CD14-positive monocyte (primary cell): ENCODE data around the gene CCNY. TPM values are rescaled to one million over a fixed set of nuclear protein-coding genes. Genes with fewer than 3 reads are reported as not detected.

ENCODE experiments used
- DNase-seq, 3 donors: peaks; one replicate each; pipeline ENCODE4 v3.0.0-alpha.2; 2011 to 2022
- H2AFZ ChIP-seq: 2 replicates; pipeline ENCODE4 v1.6.0; 2012; ENCODE audit warnings: mild to moderate bottlenecking, low read depth, low read length, inconsistent platforms; ENCODE audit not compliant: insufficient read depth, poor library complexity, severe bottlenecking
- H3K27ac ChIP-seq, 2 donors: 1 replicate in 1 of 2; 2 replicates in 1 of 2; pipeline ENCODE4 v1.5.1; 2012 to 2013; ENCODE audit warnings: low read length in 2 of 2, control low read depth in 1 of 2, inconsistent platforms in 1 of 2, low read depth in 1 of 2, mild to moderate bottlenecking in 1 of 2
- H3K27me3 ChIP-seq, 2 donors: one replicate each; pipeline versions ENCODE4 v1.6.0 to v1.6.1; 2011 to 2013; ENCODE audit warnings: low read length in 2 of 2; ENCODE audit not compliant: control insufficient read depth in 2 of 2, insufficient read depth in 2 of 2
- H3K36me3 ChIP-seq, 2 donors: replicated peaks in 1 of 2; 1 replicate in 1 of 2; 2 replicates in 1 of 2; pipeline versions ENCODE4 v1.5.1 to v1.6.1; 2012 to 2013; ENCODE audit warnings: low read length in 2 of 2, control low read depth in 1 of 2, inconsistent platforms in 1 of 2, mild to moderate bottlenecking in 1 of 2; ENCODE audit not compliant: insufficient read depth in 2 of 2, control insufficient read depth in 1 of 2
- H3K4me1 ChIP-seq, 2 donors: 1 replicate in 1 of 2; 2 replicates in 1 of 2; pipeline versions ENCODE4 v1.5.1 to v1.6.1; 2012 to 2013; ENCODE audit warnings: low read length in 2 of 2, control low read depth in 1 of 2, inconsistent platforms in 1 of 2, mild to moderate bottlenecking in 1 of 2, moderate library complexity in 1 of 2; ENCODE audit not compliant: insufficient read depth in 2 of 2, control insufficient read depth in 1 of 2
- H3K4me2 ChIP-seq: replicated peaks from 2 replicates; pipeline ENCODE3; 2012; ENCODE audit warnings: low read length, moderate library complexity, mild to moderate bottlenecking; ENCODE audit not compliant: poor library complexity, severe bottlenecking; ENCODE audit errors: extremely low read depth
- H3K4me3 ChIP-seq, 3 experiments: fragments of 200-600 bp in 1 of 3; sonication (generic) in 1 of 3; replicated peaks in 1 of 3; 1 replicate in 2 of 3; 2 replicates in 1 of 3; pipeline ENCODE4 v1.5.1; 2011 to 2013; ENCODE audit warnings: low read length in 3 of 3, mild to moderate bottlenecking in 3 of 3, control low read depth in 2 of 3, low read depth in 2 of 3, inconsistent platforms in 1 of 3, moderate library complexity in 1 of 3
- H3K79me2 ChIP-seq: 2 replicates; pipeline ENCODE4 v1.6.0; 2012; ENCODE audit warnings: mild to moderate bottlenecking, control low read depth, inconsistent platforms, low read length, moderate library complexity; ENCODE audit not compliant: insufficient read depth
- H3K9ac ChIP-seq: 2 replicates; pipeline ENCODE4 v1.6.0; 2017; ENCODE audit warnings: low read length, mild to moderate bottlenecking; ENCODE audit not compliant: insufficient read depth, poor library complexity, severe bottlenecking
- H3K9me3 ChIP-seq, 2 donors: replicated peaks in 1 of 2; 1 replicate in 1 of 2; 2 replicates in 1 of 2; pipeline versions ENCODE4 v1.5.1 to v1.6.1; 2012 to 2013; ENCODE audit warnings: low read length in 2 of 2, control low read depth in 1 of 2; ENCODE audit not compliant: control insufficient read depth in 1 of 2, insufficient read depth in 1 of 2
- H4K20me1 ChIP-seq: 2 replicates; pipeline ENCODE4 v1.6.0; 2012; ENCODE audit warnings: mild to moderate bottlenecking, low read length, control low read depth, moderate library complexity; ENCODE audit not compliant: insufficient read depth
- H3K27ac Mint-ChIP-seq, 7 donors: one replicate each; pipeline ENCODE4 v1.8.0; 2020; ENCODE audit warnings: mild to moderate bottlenecking in 7 of 7, mixed read lengths in 7 of 7, moderate library complexity in 6 of 7, inconsistent platforms in 2 of 7
- H3K27me3 Mint-ChIP-seq, 3 donors: one replicate each; pipeline ENCODE4 v1.8.0; 2021 to 2022; ENCODE audit warnings: low read depth in 3 of 3, mild to moderate bottlenecking in 3 of 3, mixed read lengths in 3 of 3, moderate library complexity in 3 of 3, inconsistent platforms in 1 of 3
- H3K36me3 Mint-ChIP-seq, 2 donors: one replicate each; pipeline ENCODE4 v1.8.0; 2020; ENCODE audit warnings: mixed read lengths in 2 of 2, inconsistent platforms in 1 of 2, mild to moderate bottlenecking in 1 of 2
- H3K4me1 Mint-ChIP-seq: one replicate; pipeline ENCODE4 v1.8.0; 2020; ENCODE audit warnings: mild to moderate bottlenecking, mixed read lengths
- H3K4me3 Mint-ChIP-seq, 2 donors: one replicate each; pipeline ENCODE4 v1.8.0; 2020; ENCODE audit warnings: mild to moderate bottlenecking in 2 of 2, mixed read lengths in 2 of 2, moderate library complexity in 1 of 2
- H3K9me3 Mint-ChIP-seq, 7 donors: one replicate each; pipeline ENCODE4 v1.8.0; 2020 to 2022; ENCODE audit warnings: mixed read lengths in 7 of 7, mild to moderate bottlenecking in 6 of 7, moderate library complexity in 6 of 7, inconsistent platforms in 2 of 7
- CTCF ChIP-seq: fragments of 200-600 bp; IDR thresholded peaks from one replicate; pipeline ENCODE4 v1.8.0; 2022; ENCODE audit warnings: antibody characterized with exemption, mild to moderate bottlenecking
- WGBS: methylation state at CpG from one replicate; pipeline ENCODE4 v1.1.5; 2013; ENCODE audit warnings: missing lambda C conversion rate; ENCODE audit not compliant: insufficient coverage; 5-methylcytosine and 5-hydroxymethylcytosine counted together
- intact Hi-C, 2 donors: fragments of 100-400 bp; cut with micrococcal nuclease; formaldehyde crosslinking; loops; one replicate each; pipeline versions ENCODE4 v1.15.0 to v1.15.1; 2023
- polyA plus RNA-seq, 3 donors: library from polyadenylated mRNA; depleted of rRNA in 1 of 3; unstranded in 2 of 3; stranded (reverse) in 1 of 3; fragments of 300-500 nt in 2 of 3; fragments of >200 nt in 1 of 3; fragmentation: Illumina TruSeq in 2 of 3; gene quantifications; 1 replicate in 2 of 3; 2 replicates in 1 of 3; pipeline ENCODE4 v1.2.3, GENCODE V29; 2012 to 2021

The CCNY gene
- polyA plus RNA-seq, 3 donors = 39.9 to 116 (median 64.8) TPM

GRCh38 chr10:35364808-35365207 is 28.5 kb downstream of the CCNY start:
- WGBS = no CpG with 5 or more reads among the region's 2 CpGs
- Histone ChIP-seq H3K9me3 (no peaks in the 10 kb centered on the region), H3K4me1 (peaks cover 20 to 24% of the 10 kb centered on the region in 2 donors), H3K9ac (no peak overlapping the region), H3K27ac (no peak overlapping the region), H3K79me2 (peaks cover 100% of the 10 kb centered on the region), H3K4me2 (no peak overlapping the region), H4K20me1 (peaks cover 100% of the 10 kb centered on the region), H3K36me3 (no peaks in the 10 kb centered on the region), H3K4me3 (no peak overlapping the region), H3K27me3 (no peaks in the 10 kb centered on the region), H2AFZ (no peak overlapping the region)
- Mint-ChIP-seq H3K27ac (no peak overlapping the region), H3K9me3 (no peaks in the 10 kb centered on the region), H3K36me3 (peaks cover 0 to 5% of the 10 kb centered on the region in 2 donors), H3K4me3 (no peak overlapping the region), H3K4me1 (peaks cover 38% of the 10 kb centered on the region), H3K27me3 (no peaks in the 10 kb centered on the region)
- no peak for DNase-seq
- TF ChIP-seq CTCF = no peak
- intact Hi-C loops = no loop called here

DNA sequence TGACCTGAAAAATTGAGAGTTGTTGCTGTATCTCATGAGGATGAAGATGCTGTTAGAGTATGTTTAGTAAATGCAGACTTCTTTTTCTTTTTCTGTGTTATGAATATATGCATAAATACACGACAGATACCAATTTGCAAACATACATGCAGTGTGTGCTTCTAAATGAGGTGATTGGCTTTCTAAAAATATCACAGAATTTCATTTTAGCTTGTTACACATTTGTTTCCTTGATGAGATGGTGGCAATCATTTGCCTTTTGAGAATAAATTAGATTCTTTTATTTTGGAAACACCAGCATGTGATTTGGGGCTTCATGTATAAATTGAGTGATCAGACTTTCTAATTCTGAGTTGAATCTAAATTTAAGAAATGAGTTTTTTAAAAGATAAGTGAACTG is 29.7 kb downstream of the CCNY start:
- intact Hi-C loops = no loop called here
- no peak overlapping the region for H2AFZ ChIP-seq
- no peak overlapping the region for H3K4me3 ChIP-seq
- Mint-ChIP-seq H3K27me3 (no peaks in the 10 kb centered on the region), H3K36me3 (peaks cover 0 to 6% of the 10 kb centered on the region in 2 donors), H3K4me1 (peaks cover 41% of the 10 kb centered on the region), H3K27ac (no peak overlapping the region), H3K4me3 (no peak overlapping the region), H3K9me3 (no peaks in the 10 kb centered on the region)
- H3K36me3 ChIP-seq = no peaks in the 10 kb centered on the region
- DNase-seq = no peak
- WGBS = no CpG with 5 or more reads among the region's 1 CpG
- H3K27ac ChIP-seq = no peak overlapping the region
- H4K20me1 ChIP-seq = peaks cover 100% of the 10 kb centered on the region
- no peak overlapping the region for H3K9ac ChIP-seq
- no peaks in the 10 kb centered on the region for H3K9me3 ChIP-seq
- H3K4me2 ChIP-seq = no peak overlapping the region
- TF ChIP-seq CTCF = no peak
- no peaks in the 10 kb centered on the region for H3K27me3 ChIP-seq
- peaks cover 100% of the 10 kb centered on the region for H3K79me2 ChIP-seq
- peaks cover 25 to 30% of the 10 kb centered on the region in 2 donors for H3K4me1 ChIP-seq
